DND-41 (cell line): ENCODE measurements around the gene KIAA1549.

ENCODE experiments used
- EZH2 ChIP-seq: IDR thresholded peaks from 3 replicates; pipeline ENCODE4 v1.6.1; 2012; ENCODE audit warnings: borderline replicate concordance, low read depth, mild to moderate bottlenecking, moderate library complexity, low read length, inconsistent platforms; ENCODE audit not compliant: severe bottlenecking
- TF ChIP-seq, protein P1 (sequence below): IDR thresholded peaks from 2 replicates; pipeline ENCODE4 v1.5.1; 2012; ENCODE audit warnings: borderline replicate concordance, low read length, moderate library complexity, mild to moderate bottlenecking; ENCODE audit not compliant: poor library complexity, severe bottlenecking; ENCODE audit errors: extremely low read depth

- TF ChIP-seq, protein P1, sequence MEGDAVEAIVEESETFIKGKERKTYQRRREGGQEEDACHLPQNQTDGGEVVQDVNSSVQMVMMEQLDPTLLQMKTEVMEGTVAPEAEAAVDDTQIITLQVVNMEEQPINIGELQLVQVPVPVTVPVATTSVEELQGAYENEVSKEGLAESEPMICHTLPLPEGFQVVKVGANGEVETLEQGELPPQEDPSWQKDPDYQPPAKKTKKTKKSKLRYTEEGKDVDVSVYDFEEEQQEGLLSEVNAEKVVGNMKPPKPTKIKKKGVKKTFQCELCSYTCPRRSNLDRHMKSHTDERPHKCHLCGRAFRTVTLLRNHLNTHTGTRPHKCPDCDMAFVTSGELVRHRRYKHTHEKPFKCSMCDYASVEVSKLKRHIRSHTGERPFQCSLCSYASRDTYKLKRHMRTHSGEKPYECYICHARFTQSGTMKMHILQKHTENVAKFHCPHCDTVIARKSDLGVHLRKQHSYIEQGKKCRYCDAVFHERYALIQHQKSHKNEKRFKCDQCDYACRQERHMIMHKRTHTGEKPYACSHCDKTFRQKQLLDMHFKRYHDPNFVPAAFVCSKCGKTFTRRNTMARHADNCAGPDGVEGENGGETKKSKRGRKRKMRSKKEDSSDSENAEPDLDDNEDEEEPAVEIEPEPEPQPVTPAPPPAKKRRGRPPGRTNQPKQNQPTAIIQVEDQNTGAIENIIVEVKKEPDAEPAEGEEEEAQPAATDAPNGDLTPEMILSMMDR, result no peak
- no peak for TF ChIP-seq EZH2
Measured at GRCh38 chr7:138854115-138854645, 127.0 kb downstream of the KIAA1549 start.
